GM18511 (cell line): ENCODE measurements around the gene SCRN3.
"Not testable (repeated sequence)": the region's sequence is repeated elsewhere in the genome, so short reads cannot be mapped to it uniquely, and the experiment has no call there.

Experiments
- ATAC-seq: cut with Tn5 transposase; IDR thresholded peaks from one replicate; pipeline ENCODE4 v1.9.1; 2021; ENCODE audit warnings: mild to moderate bottlenecking, moderate library complexity; ENCODE audit not compliant: unreplicated experiment

Gene SCRN3

GRCh38 chr2:174395284-174395968 lies at the start of gene SCRN3:
Gene SCRN3 (plus strand): TSS chr2:174395730. CDS start chr2:174398284, 2,554 bp downstream.
- peak; percentile 98 for ATAC-seq

GRCh38 chr2:174350018-174350417 lies 45.5 kb upstream of the SCRN3 start:
- ATAC-seq, result no peak

DNA sequence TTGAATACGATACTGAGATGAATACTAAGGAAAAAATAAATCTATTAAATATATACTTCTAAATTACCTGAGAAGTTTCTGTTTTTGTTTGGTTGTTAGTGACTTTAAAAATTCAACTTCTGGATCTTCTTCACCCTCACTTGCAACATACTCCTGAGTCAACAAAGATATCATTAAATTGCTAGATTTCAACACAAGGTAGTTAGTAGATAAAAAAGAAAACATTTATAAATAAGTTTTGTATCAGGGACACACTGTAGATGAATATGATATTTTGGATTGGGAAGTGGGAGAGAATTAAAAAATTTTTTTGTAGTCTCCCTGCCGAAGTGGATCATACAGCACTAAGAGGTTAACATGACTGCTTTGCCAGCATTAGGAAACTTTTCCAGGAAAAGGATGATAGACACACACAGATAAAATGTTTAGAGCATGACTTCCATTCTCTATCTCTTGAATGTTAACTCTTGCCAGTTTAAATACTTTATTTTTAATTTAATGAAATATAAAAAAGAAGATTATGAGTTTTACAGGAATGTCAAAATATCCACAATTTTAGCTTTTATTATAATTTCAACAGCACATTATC lies 44.8 kb upstream of the SCRN3 start:
- no peak for ATAC-seq

DNA sequence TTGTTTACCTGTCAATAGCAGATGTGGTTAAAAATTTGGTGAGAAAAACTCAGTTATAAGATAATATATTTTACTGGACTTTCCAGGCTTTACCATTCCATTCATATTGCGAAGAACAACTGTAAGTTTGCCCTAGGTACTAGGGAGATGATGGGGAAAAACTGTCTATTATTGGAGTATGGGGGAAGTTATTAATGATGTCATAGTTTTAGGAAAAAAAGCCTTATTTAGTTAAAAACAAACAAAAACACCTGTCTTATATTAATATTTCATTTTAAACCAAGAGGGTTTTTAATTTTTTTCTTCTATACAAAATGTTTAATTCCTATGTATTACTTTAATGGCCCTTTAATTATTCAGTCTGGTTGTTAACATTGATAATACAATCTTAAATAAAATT lies 42.5 kb upstream of the SCRN3 start:
- ATAC-seq, result no peak

DNA sequence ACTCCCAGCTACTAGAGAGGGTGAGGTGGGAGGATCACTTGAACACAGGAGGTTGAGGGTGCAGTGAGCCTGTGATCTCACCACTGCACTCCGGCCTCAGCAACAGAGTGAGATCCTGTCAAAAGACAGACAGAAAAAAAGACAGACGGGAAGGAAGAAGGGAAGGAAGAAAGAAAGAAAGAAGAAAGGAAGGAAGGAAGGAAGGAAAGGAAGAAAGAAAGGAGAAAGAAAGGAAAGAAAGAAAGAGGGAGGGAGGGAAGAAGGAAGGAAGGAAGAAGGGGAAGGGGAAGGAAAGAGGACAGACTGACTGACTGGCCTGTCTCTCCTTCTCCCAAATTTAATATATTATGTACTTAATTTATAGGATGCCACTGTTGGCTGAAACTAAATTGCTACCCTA lies 39.2 kb upstream of the SCRN3 start:
- ATAC-seq, result no peak

DNA sequence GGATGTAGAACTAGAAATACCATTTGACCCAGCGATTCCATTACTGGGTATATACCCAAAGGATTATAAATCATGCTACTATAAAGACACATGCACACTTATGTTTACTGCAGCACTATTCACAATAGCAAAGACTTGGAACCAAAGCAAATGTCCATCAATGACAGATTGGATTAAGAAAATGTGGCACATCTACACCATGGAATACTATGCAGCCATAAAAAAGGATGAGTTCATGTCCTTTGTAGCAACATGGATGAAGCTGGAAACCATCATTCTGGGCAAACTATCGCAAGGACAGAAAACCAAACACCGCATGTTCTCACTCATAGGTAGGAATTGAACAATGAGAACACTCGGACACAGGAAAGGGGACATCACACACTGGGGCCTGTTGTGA lies 35.9 kb upstream of the SCRN3 start:
- ATAC-seq, result not testable (repeated sequence)

DNA sequence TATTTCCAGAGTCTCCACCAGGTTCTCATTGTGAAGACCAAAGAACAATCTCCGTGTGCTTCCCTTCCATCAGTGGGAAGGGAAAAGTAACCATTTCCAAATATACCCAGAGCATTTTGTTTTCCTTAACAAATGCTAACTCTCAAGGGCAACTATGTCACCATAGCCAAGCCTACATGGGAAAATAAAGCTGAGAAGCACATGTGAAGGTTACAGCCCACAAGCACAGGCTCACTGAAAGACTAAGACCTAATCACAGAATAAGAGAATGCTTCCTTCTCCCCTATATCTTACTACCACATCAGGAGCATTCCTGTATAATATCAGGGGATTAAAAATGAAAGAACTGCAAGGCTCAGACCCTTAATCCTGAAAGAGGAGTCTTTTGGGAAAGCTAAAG lies 32.6 kb upstream of the SCRN3 start:
- ATAC-seq, result no peak

DNA sequence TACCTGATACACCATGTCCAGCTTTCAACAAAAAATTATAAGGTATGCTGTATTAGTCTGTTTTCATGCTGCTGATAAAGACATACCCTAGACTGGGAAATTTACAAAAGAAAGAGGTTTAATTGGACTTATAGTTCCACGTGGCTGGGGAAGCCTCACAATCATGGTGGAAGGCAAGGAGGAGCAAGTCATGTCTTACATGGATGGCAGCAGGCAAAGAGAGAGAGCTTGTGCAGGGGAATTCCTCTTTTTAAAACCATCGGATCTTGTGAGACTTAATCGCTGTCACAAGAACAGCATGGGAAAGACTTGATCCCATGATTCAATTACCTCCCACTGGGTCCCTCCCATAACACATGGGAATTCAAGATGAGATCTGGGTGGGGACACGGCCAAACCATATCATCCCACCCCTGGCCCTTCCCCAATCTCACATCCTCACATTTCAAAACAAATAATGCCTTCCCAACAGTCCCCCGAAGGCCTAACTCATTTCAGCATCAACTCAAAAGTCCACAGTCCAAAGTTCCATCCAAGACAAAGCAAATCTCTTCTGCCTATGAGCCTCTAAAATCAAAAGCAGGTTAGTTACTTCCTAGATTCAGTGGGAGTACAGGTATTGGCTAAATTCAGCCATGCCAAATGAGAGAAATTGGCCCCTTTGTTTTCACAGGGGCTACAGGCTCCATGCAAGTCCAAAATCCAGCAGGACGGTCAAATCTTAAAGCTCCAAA lies 31.9 kb upstream of the SCRN3 start:
- ATAC-seq, result not testable (repeated sequence)

GRCh38 chr2:174364628-174365027 lies 30.9 kb upstream of the SCRN3 start:
- ATAC-seq, result no peak

DNA sequence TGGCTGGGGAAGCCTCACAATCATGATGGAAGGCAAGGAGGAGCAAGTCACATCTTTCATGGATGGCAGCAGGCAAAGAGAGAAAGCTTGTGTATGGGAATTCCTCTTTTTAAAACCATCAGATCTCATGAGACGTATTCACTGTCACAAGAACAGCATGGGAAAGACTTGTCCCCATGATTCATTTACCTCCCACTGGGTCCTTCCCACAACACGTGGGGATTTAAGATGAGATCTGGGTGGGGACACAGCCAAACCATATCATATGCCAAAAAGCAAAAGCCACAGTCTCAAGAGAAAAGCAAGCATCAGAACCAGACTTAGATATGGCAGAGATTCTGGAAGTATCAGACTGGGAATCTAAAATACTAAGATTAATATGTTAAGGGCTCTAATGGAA lies 30.0 kb upstream of the SCRN3 start:
- ATAC-seq, result no peak

DNA sequence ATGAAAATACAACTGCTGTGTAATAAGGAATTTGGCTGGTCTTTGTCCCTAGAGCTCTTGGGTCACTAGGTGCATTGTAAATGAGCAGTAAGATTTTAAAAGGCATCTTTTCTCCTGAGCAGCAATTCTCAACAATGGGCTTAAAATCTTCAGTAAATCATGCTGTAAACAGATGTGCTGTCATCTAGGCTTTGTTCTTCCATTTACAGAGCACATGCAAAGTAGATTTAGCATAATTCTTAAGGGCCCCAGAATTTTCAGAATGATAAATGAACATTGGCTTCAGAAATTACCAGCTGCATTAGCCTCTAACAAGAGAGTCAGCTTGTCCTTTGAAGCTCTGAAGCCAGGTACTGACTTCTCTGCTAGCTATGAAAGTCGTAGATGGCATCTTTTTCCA lies 26.8 kb upstream of the SCRN3 start:
- no peak for ATAC-seq

GRCh38 chr2:174376967-174377366 lies 18.6 kb upstream of the SCRN3 start:
- no peak for ATAC-seq

- ATAC-seq, result no peak
These were observed 11.7 kb upstream of the SCRN3 start for GRCh38 chr2:174383796-174384195.

- ATAC-seq, result no peak
These were observed 10.3 kb upstream of the SCRN3 start for GRCh38 chr2:174385201-174385600.

- not testable (repeated sequence) for ATAC-seq
These were observed 6.8 kb upstream of the SCRN3 start for GRCh38 chr2:174388706-174389105.

DNA sequence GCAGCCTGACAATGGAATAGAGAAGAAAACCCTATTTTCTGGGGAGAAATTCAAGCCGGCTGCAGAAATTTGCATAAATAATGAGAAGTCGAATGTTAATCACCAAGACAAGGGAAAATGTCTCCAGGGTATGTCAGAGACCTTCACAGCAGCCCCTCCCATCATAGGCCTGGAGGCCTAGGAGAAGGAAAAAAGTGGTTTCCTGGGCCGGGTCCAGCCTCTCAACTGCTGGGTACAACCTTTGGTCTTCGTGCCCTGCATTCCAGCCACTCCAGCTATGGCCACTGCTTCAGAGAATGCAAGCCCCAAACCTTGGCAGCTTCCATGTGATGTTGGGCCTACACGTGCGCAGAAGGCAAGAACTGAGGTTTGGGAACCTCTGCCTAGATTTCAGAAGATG lies 6.0 kb upstream of the SCRN3 start:
- ATAC-seq, result no peak

GRCh38 chr2:174390303-174390702 lies 5.2 kb upstream of the SCRN3 start:
- ATAC-seq, result not testable (repeated sequence)

- ATAC-seq, result no peak
These were observed 2.8 kb upstream of the SCRN3 start for GRCh38 chr2:174392706-174393105.

DNA sequence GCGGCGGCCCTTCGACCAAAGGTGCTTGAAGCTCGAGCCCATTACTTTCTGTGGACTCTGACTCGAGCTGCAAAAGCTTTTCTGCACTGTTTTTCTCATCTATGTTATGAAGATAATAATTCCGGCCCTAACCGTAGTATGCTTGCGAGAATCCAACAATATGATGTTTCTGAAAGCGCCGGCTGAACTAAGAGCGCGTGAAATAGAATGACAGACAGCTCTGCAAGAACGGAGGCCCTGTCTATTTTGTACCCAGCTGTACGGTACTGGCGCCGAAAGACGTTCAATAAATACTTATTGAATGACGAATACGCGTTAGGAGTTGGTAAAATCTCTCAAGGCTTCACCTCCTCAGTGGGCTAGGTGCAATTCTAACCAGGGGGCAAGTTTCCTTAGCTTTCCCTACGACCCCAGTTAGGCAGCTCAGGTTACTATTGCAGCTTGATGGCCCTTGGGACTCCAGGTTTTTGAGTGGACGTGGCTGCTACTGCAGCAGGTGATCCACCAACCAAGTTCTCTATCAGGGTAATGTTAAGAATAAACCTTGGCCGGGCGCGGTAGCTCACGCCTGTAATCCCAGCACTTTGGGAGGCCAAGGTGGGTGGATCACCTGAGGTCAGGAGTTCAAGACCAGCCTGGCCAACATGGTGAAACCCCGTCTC lies 570 bp downstream of the SCRN3 start:
- ATAC-seq, result peak; percentile 36

- no peak for ATAC-seq
These were observed 2.2 kb downstream of the SCRN3 start for GRCh38 chr2:174397773-174398172.

GRCh38 chr2:174399171-174399570 lies 3.6 kb downstream of the SCRN3 start:
- ATAC-seq, result no peak

- ATAC-seq, result no peak
These were observed 5.3 kb downstream of the SCRN3 start for GRCh38 chr2:174400853-174401252.
